WTC11 (cell line): Measurements from ENCODE around the gene KAT6B. TPM values are rescaled to one million over a fixed set of nuclear protein-coding genes. Genes with fewer than 3 reads are reported as not detected.
A peak's percentile ranks its signal among the peaks of the same experiment; 100 is the strongest.

ENCODE experiments used
- ATAC-seq: fragments of 200-7000 bp; cut with Tn5 transposase; 2 replicates; pipeline ENCODE4 v1.10.0; 2021; ENCODE audit warnings: mild to moderate bottlenecking, moderate library complexity
- CTCF ChIA-PET: fragments of 300-600 bp; sonication (Branson Sonifier 250); formaldehyde crosslinking; loops from one replicate; lab custom pipeline; 2021; ENCODE audit warnings: antibody characterized with exemption; lab: Charles Lee
- POLR2A ChIA-PET: fragments of 350-600 bp; sonication (Branson Sonifier 250); formaldehyde crosslinking; loops from one replicate; lab custom pipeline; 2021; ENCODE audit warnings: antibody characterized with exemption; lab: Charles Lee
- DNase-seq: peaks from one replicate; pipeline ENCODE4 v3.0.0; 2021; ENCODE audit warnings: low spot score
- H3K27ac Mint-ChIP-seq: 2 replicates; pipeline ENCODE4 v1.8.0; 2021; ENCODE audit warnings: mixed read lengths
- H3K27me3 Mint-ChIP-seq: 2 replicates; pipeline ENCODE4 v1.8.0; 2021; ENCODE audit warnings: low read depth, mild to moderate bottlenecking, moderate library complexity, mixed read lengths
- H3K36me3 Mint-ChIP-seq: 2 replicates; pipeline ENCODE4 v1.8.0; 2021; ENCODE audit warnings: mixed read lengths
- H3K4me1 Mint-ChIP-seq: 2 replicates; pipeline ENCODE4 v1.8.0; 2022; ENCODE audit warnings: mixed read lengths
- H3K4me3 Mint-ChIP-seq: 2 replicates; pipeline ENCODE4 v1.8.0; 2021; ENCODE audit warnings: mild to moderate bottlenecking, moderate library complexity, mixed read lengths
- H3K9me3 Mint-ChIP-seq: 2 replicates; pipeline ENCODE4 v1.8.0; 2021; ENCODE audit warnings: mixed read lengths
- AR ChIP-seq: fragments of 250-450 bp; sonication (Bioruptor Pico); IDR thresholded peaks from 2 replicates; pipeline ENCODE4 v1.9.0; 2021; ENCODE audit warnings: mild to moderate bottlenecking
- CBFB ChIP-seq: sonication (generic); formaldehyde crosslinking; IDR thresholded peaks from 2 replicates; pipeline ENCODE4 v1.8.1; 2022; ENCODE audit warnings: mild to moderate bottlenecking, low read depth, missing genetic modification reagents
- CREM ChIP-seq: sonication (generic); formaldehyde crosslinking; IDR thresholded peaks from 2 replicates; pipeline ENCODE4 v1.8.1; 2022; ENCODE audit warnings: mild to moderate bottlenecking, missing genetic modification reagents, moderate library complexity
- CTCF ChIP-seq: fragments of 200-600 bp; IDR thresholded peaks from 2 replicates; pipeline ENCODE4 v1.8.0; 2022; ENCODE audit warnings: antibody characterized with exemption
- GTF2I ChIP-seq: fragments of 250-450 bp; sonication (Bioruptor Pico); conservative IDR thresholded peaks from 2 replicates; pipeline ENCODE4 v1.4.0; 2021; ENCODE audit warnings: mild to moderate bottlenecking
- NFE2L1 ChIP-seq: sonication (generic); formaldehyde crosslinking; IDR thresholded peaks from 2 replicates; pipeline ENCODE4 v1.8.1; 2023; ENCODE audit warnings: missing genetic modification reagents
- NR1H2 ChIP-seq: sonication (generic); formaldehyde crosslinking; IDR thresholded peaks from 2 replicates; pipeline ENCODE4 v1.9.0; 2021; ENCODE audit warnings: mild to moderate bottlenecking, moderate library complexity, missing genetic modification reagents
- OVOL2 ChIP-seq: fragments of 250-450 bp; sonication (Bioruptor Pico); IDR thresholded peaks from 2 replicates; pipeline ENCODE4 v1.9.0; 2021; ENCODE audit warnings: mild to moderate bottlenecking, borderline replicate concordance
- PREB ChIP-seq: sonication (generic); formaldehyde crosslinking; IDR thresholded peaks from 2 replicates; pipeline ENCODE4 v1.8.1; 2022; ENCODE audit warnings: mild to moderate bottlenecking, missing genetic modification reagents, moderate library complexity, borderline replicate concordance
- STAT6 ChIP-seq: sonication (generic); formaldehyde crosslinking; conservative IDR thresholded peaks from 2 replicates; pipeline ENCODE4 v1.8.1; 2023; ENCODE audit warnings: mild to moderate bottlenecking, low read depth, missing genetic modification reagents, moderate library complexity
- ZNF138 ChIP-seq: sonication (generic); formaldehyde crosslinking; conservative IDR thresholded peaks from 2 replicates; pipeline ENCODE4 v1.8.1; 2022; ENCODE audit warnings: mild to moderate bottlenecking, moderate library complexity, missing genetic modification reagents
- ZNF219 ChIP-seq: sonication (generic); formaldehyde crosslinking; IDR thresholded peaks from 2 replicates; pipeline ENCODE4 v1.8.0; 2023; ENCODE audit warnings: missing genetic modification reagents, mild to moderate bottlenecking, borderline replicate concordance
- ZNF512 ChIP-seq: sonication (generic); formaldehyde crosslinking; IDR thresholded peaks from 2 replicates; pipeline ENCODE4 v1.8.1; 2022; ENCODE audit warnings: missing genetic modification reagents, borderline replicate concordance
- total RNA-seq: library from RNA; stranded (reverse); gene quantifications from 3 replicates; pipeline ENCODE4 v1.2.3, GENCODE V29; 2021

The KAT6B gene
- total RNA-seq, 1 experiment from 2014 or later = 18.5 TPM

GRCh38 chr10:75013007-75013406, 186.6 kb downstream of the KAT6B start:
- Mint-ChIP-seq H3K9me3 (no peaks in the 10 kb centered on the region), H3K27ac (peak overlapping the region; percentile 64), H3K27me3 (no peaks in the 10 kb centered on the region), H3K4me1 (no peaks in the 10 kb centered on the region), H3K4me3 (no peak overlapping the region), H3K36me3 (no peaks in the 10 kb centered on the region)
- no peak for TF ChIP-seq ZNF512 (CRISPR knock-in tag)
- no peak for TF ChIP-seq OVOL2 (CRISPR knock-in tag)
- TF ChIP-seq AR (CRISPR knock-in tag) = no peak
- TF ChIP-seq CBFB (CRISPR knock-in tag) = no peak
- TF ChIP-seq STAT6 (CRISPR knock-in tag) = no peak
- no peak for TF ChIP-seq NFE2L1 (CRISPR knock-in tag)
- TF ChIP-seq GTF2I (CRISPR knock-in tag) = no peak
- TF ChIP-seq ZNF138 = no peak
- TF ChIP-seq PREB (CRISPR knock-in tag) = no peak
- no peak for TF ChIP-seq CTCF
- DNase-seq = no peak
- POLR2A ChIA-PET = no interaction called here
- CTCF ChIA-PET = interaction anchor here (0.6 to 1.2 kb wide), 2 partner anchors 223 to 712 kb away, joined by 3 to 4 read pairs; partner anchors contain the start of gene COMTD1
- no peak for ATAC-seq

GRCh38 chr10:75013522-75013921, 187.1 kb downstream of the KAT6B start:
- DNase-seq (no peak), ATAC-seq (no peak)
- TF ChIP-seq ZNF219 (CRISPR knock-in tag) (no peak), NFE2L1 (CRISPR knock-in tag) (no peak), NR1H2 (no peak), CREM (no peak)
- POLR2A ChIA-PET = no interaction called here
- Mint-ChIP-seq H3K27ac (no peak overlapping the region), H3K4me3 (no peak overlapping the region), H3K27me3 (no peaks in the 10 kb centered on the region), H3K4me1 (0 out of 2 replicates have a peak, but pooled peaks cover 3% of the 10 kb centered on the region), H3K36me3 (no peaks in the 10 kb centered on the region), H3K9me3 (no peaks in the 10 kb centered on the region)
- CTCF ChIA-PET = interaction anchor here (0.6 to 1.2 kb wide), 2 partner anchors 222 to 713 kb away, joined by 3 to 4 read pairs; partner anchors contain the start of gene COMTD1
